CD4-positive, alpha-beta T cell treated with Interferon gamma for 1 hour (primary cell): ENCODE data around the gene VPS13D.
"Not testable (repeated sequence)": the region's sequence is repeated elsewhere in the genome, so short reads cannot be mapped to it uniquely, and the experiment has no call there.

Experiments
- DNase-seq: peaks from one replicate; pipeline ENCODE4 v3.0.0-alpha.2; 2020

VPS13D gene

GRCh38 chr1:12525311-12526181 is 295.7 kb downstream of the VPS13D start:
- DNase-seq, result no peak

GRCh38 chr1:12527564-12527963 is 297.7 kb downstream of the VPS13D start:
- no peak for DNase-seq

- DNase-seq, result no peak
Observed at GRCh38 chr1:12528021-12528852, 298.4 kb downstream of the VPS13D start.

DNA sequence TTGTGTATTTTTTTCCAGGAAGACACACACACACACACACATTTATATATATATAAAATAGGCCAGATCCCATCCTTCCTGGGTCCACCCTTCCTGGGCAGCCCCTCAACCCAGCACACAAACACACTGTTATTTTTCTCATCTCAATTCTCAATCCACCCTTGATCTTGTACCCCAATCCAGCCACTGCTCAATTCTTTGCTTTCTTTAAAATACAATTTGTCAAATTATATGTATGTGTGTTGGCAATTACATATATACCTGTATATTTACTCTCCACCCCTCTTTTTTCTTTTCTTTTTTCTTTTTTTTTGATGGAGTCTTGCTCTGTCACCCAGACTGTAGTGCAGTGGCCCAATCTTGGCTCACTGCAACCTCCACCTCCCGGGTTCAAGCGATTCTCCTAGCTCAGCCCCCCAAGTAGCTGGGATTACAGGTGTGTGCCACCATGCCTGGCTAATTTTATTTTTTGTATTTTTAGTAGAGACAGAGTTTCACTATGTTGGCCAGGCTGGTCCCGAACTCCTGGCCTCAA is 299.9 kb downstream of the VPS13D start:
- DNase-seq, result no peak

DNA sequence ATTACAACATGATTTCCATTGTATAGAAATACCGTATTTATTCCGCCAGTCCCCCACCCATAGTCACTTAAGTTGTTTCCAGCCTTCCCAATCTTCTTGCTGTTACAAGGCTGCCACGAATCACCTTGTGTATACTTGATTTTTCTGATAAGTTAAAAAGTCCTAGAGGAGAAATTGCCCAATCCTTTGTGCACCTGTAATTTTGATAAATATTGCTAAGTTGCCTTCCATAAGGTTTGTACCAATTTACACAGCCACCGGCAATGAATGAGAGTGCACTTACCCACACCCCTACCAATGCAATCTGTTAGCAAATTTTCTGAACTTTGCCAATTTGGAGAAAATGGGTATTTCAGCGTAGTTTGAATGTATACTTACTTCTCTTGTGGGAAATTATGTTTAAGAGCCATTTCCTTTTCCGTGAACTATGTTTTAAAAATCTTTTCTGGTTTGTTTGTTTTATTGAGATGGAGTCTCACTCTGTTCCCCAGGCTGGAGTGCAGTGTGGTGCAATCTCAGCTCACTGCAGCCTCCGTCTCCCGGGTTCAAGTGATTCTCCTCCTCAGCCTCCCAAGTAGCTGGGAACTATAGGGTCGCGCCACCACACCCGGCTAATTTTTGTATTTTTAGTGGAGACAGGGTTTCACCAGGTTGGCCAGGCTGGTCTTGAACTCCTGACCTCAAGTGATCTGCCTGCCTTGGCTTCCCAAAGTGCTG is 300.8 kb downstream of the VPS13D start:
- no peak for DNase-seq

- DNase-seq, result no peak
Observed at GRCh38 chr1:12531179-12531499, 301.3 kb downstream of the VPS13D start.

DNA sequence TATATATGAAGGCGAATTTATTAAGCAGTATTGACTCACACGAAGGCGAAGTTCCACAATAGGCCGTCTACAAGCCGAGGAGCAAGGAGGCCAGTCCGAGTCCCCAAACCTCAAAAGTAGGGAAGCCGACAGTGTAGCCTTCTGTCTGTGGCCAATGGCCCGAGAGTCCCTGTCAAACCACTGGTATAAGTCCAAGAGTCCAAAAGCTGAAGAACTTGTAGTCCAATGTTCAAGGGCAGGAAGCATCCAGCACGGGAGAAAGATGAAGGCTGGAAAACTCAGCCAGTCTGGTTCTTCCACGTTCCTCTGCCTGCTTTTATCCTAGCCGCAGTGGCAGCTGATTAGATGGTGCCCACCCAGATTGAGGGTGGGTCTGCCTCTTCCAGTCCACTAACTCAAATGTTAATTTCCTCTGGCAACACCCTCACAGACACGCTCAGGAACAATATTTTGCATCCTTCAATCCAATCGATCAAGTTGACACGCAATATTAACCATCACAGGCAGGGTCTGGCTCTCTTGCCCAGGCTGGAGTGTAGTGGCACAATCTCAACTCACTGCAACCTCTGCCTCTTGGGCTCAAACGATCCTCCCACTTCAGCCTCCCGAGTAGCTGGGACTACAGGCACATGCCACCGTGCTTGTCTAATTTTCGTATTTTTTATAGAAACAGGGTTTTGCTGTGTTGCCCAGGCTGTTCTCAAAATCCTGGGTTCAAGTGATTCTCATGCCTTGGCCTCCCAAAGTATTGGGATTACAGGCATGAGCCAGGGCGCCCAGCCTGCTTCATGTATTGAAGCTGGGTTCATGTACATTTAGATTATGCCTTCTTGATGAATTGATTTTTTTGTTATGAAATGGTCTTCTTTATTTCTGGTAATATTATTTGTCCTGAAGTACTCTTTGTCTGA is 302.8 kb downstream of the VPS13D start:
- no peak for DNase-seq

DNA sequence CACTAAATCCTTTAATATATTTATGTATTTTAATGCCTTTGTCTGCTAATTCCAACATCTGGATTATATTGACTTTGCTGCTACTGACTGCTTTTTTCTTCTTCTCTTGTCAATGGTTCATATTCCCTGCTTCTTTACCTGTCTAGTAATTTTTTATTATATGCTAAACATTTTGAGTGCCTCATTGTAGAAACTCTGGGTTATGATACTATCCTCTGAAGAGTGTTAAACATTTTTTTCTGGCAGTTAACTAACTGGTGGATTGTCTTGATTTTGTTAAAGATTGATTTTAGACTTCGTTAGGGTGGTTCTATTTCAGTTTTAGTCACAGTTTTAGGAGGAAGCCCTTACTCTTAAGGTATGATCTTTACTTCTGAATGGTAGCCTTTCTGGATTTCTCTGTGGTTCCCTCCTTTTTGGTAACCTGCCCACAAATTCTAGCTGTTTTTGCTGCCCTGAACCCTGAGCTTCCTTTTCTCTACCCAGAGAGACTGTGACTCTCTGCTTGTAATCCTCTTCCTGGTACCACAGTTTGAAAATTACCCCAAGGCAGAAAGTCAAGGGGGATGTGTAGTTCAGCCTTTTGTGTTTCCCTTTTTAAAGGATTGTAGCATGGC is 306.3 kb downstream of the VPS13D start:
- no peak for DNase-seq

- DNase-seq, result no peak
Observed at GRCh38 chr1:12537294-12537693, 307.5 kb downstream of the VPS13D start.

GRCh38 chr1:12537906-12538461 is 308.2 kb downstream of the VPS13D start:
- DNase-seq, result no peak

DNA sequence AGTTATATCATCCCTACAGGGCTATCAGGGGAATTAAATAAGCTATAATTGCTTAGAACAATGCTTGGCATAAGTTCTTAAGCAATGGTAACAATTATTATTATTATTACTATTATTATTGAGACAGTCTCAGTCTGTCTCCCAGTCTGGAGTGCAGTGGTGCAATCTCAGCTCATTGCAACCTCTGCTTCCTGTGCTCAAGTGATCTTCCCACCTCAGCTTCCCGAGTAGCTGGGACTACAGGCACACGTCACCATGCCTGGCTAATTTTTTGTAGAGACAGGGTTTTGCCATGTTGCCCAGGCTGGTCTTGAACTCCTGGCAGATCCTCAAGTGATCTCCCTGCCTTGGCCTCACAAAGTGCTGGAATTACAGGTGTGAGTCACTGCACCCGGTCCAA is 308.7 kb downstream of the VPS13D start:
- DNase-seq, result not testable (repeated sequence)

DNA sequence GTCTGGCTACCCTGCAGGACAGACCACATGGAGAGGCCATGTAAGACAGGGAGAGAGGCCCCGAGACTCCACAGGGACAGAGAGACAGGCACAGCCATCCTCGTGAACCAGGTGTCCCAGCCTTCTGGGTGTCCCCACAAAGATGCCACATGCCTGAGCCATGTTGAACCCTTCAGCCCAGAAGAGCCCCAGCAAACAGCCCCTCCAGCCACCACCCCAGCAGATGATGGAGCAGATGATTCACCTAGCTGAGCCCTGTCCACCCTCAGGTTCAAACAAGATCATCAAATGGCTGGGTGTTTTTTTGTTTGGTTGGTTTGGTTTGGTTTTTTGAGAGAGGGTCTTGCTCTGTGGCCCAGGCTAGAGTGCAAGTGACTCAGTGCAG is 309.5 kb downstream of the VPS13D start:
- no peak for DNase-seq

GRCh38 chr1:12539705-12540579 is 310.1 kb downstream of the VPS13D start:
- DNase-seq, result no peak

GRCh38 chr1:12540580-12541273 is 310.9 kb downstream of the VPS13D start:
- DNase-seq, result no peak

DNA sequence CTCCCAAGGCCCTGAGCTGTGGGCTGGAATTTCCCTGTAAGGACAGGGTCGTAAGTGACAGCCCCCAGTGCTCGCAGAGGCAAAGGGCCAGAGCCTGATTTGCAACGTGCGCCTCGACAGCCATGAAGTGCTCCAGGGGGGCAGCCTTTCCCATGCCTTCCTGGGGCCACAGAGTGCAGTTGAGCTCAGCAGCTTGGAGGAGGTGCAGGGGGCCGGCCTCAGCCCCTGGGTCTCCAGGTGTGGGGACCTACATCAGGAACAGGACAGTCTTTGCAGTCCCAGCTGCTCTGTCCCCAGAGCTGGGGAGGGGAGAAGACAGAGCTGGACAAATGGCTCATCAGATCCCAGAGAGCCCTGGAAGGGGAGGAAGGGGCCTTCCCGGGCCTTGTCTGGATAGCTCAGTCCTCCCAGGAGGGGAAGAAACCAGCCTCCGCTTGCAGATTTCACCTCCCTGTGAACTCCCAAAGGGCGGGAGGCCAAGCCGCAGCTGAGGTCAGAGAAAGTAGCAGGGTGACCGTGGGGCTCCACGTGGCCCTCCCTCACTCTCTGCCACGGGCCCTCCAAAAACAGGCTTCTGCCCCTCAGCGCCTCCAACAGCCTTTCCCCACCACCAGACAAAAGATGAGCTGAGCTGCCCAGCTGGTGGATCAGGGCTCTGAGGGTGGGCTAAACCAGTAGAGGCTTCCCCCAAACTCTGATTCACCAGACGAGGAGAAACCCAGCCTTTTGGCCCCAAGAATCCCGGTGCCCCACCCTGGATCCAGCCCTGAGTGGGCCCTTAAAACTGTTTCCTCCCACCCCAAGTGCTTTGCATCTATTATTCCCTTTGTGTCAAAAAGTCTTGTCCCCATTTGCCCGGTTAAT is 311.7 kb downstream of the VPS13D start:
- DNase-seq, result no peak

DNA sequence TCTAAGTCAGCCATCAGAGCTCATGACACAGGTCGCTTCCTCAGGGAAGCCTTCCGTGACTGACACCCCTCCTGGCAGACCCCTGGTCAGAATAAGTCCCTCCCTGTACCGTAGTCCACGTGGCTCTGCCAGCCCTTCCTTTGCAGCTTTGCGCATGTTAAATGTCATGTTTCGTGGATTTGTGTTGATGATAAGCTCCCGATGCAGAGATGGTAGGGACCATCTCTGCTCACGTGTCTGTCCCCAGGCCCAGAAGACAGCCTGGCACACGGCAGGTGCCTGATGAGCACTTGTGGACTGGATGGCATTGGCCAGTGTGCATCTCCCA is 312.3 kb downstream of the VPS13D start:
- DNase-seq, result no peak

- DNase-seq, result no peak
Observed at GRCh38 chr1:12542616-12543592, 313.1 kb downstream of the VPS13D start.

- no peak for DNase-seq
Observed at GRCh38 chr1:12543740-12544154, 313.9 kb downstream of the VPS13D start.
